Measurements from ENCODE around the gene KRT7.

Gene KRT7

DNA sequence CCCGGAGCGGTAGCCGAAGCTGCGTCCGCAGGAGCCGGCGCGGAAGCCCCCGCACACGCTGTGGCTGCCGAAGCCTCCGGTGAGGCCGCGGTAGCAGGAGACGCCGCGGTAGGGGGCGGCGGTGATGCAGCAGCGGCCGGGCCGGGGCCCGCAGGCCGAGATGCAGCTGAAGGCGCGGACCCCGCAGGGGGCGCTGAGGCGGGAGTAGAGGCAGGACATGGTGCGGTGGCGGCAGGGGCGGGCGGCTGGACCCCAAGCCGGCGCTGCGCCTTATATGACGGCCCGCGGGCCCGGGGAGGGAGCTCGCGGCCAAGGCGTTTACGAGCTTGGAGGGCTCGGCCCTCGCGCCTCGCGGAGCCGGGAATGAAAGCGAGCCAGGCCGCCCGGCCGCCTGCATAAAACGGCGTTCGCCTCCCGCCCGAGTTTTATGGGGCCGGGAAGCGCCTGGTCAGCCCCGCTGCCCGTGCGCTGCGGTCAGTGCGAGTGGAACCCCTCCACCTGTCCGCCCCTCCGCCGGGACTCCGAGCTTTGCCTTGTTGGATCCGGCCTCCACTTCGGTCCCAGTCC is 25.4 kb downstream of the KRT7 start:
- TF ChIP-seq, protein P1, sequence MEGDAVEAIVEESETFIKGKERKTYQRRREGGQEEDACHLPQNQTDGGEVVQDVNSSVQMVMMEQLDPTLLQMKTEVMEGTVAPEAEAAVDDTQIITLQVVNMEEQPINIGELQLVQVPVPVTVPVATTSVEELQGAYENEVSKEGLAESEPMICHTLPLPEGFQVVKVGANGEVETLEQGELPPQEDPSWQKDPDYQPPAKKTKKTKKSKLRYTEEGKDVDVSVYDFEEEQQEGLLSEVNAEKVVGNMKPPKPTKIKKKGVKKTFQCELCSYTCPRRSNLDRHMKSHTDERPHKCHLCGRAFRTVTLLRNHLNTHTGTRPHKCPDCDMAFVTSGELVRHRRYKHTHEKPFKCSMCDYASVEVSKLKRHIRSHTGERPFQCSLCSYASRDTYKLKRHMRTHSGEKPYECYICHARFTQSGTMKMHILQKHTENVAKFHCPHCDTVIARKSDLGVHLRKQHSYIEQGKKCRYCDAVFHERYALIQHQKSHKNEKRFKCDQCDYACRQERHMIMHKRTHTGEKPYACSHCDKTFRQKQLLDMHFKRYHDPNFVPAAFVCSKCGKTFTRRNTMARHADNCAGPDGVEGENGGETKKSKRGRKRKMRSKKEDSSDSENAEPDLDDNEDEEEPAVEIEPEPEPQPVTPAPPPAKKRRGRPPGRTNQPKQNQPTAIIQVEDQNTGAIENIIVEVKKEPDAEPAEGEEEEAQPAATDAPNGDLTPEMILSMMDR (IDR thresholded peaks at IDR 0.05; ENCODE audit: unreplicated experiment in 3 of 3): peak in 2 of 3 experiments; percentile 15 to 32
- no peak overlapping the region for H3K27ac Mint-ChIP-seq
- H3K36me3 Mint-ChIP-seq (ENCODE audit: low read depth): no peaks in the 10 kb centered on the region
- peaks cover 26% of the 10 kb centered on the region for H3K4me1 Mint-ChIP-seq
- peaks cover 9% of the 10 kb centered on the region for H3K9me3 Mint-ChIP-seq
- H3K4me3 Mint-ChIP-seq: no peak overlapping the region
- H3K27me3 Mint-ChIP-seq (ENCODE audit: low read depth): peaks cover 81% of the 10 kb centered on the region

DNA sequence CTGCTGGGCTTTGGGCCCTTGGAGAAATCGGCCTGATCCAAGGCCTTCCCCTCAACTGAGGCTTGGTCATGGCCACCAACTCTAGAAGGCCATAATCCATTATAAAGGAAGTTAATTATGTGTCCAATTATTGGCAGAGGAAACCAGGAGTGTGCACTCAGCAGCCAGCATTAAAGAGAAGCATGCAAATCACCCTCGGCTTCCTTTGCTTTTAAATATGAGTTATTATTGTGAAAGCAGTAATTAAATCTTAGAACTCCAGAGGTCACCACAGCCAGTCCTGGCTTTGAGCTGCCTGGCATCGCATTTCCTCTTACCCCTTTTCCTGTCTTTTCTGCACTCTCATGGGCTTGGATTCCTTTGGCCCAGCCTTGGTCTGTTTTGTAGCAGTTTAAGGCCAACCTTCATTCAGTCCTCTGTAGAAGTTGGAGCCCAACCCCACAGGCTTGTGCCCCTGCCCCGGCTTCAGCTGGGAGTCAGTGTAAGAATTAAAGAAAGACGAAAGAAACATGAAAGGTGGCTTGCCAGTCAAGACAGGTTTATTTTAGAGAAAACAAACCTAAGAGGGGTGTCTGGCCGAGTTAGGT is 26.7 kb downstream of the KRT7 start:
- H3K4me1 Mint-ChIP-seq: peaks cover 35% of the 10 kb centered on the region
- H3K4me3 Mint-ChIP-seq: peak overlapping the region in 1 of 3 experiments; percentile 25
- peaks cover 77% of the 10 kb centered on the region for H3K27me3 Mint-ChIP-seq (ENCODE audit: low read depth)
- TF ChIP-seq, protein P1 (IDR thresholded peaks at IDR 0.05; ENCODE audit: unreplicated experiment in 3 of 3): no peak
- H3K27ac Mint-ChIP-seq: peak overlapping the region in 2 of 3 experiments; percentile 18 to 60
- peaks cover 9% of the 10 kb centered on the region for H3K9me3 Mint-ChIP-seq
- no peaks in the 10 kb centered on the region for H3K36me3 Mint-ChIP-seq (ENCODE audit: low read depth)

DNA sequence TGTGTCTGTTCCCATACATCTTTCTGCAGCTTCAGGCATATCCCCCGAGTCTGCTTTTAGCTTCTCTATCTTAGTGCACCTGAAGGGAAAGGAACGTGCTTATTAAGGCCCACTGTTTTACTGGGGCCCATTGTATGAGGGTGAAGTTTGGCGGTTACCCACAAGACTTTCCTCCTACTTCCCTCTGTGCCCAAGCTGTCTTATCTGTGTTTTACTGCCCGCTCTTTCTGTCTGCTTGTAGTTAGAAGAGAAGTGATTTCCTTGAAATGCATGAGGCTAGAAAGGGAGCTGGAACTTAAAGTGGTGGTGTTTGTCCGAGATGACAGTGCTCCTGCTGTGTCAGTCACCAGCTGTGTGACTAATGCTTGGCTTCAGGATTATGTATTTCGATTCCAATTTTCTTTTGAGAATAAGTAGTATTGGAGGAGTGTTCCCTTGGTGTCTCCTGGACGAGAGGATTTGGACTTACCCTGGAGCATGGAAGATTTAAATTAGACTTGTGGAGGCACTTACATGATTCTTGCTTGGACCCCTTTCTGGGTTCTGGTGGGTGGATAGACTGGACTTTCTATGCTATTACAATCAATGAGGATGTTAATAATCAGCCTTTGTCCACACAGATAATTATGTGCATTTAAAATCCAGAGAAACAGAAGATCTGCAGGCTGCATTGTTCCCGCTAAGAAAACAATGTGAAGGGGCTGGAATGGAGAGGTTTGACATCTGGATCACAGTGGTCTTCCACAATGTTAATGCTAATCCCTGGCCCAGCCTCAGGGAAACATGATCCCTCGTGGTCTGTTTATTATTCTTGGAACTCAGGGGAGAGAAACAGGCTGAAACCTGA is 27.5 kb downstream of the KRT7 start:
- no peaks in the 10 kb centered on the region for H3K36me3 Mint-ChIP-seq (ENCODE audit: low read depth)
- TF ChIP-seq, protein P1 (IDR thresholded peaks at IDR 0.05; ENCODE audit: unreplicated experiment in 3 of 3): no peak
- H3K4me3 Mint-ChIP-seq: peak overlapping the region in 1 of 3 experiments; percentile 40
- H3K27ac Mint-ChIP-seq: peak overlapping the region in 2 of 3 experiments; percentile 18 to 60
- H3K4me1 Mint-ChIP-seq: peaks cover 40% of the 10 kb centered on the region
- peaks cover 9% of the 10 kb centered on the region for H3K9me3 Mint-ChIP-seq
- H3K27me3 Mint-ChIP-seq (ENCODE audit: low read depth): peaks cover 74% of the 10 kb centered on the region

DNA sequence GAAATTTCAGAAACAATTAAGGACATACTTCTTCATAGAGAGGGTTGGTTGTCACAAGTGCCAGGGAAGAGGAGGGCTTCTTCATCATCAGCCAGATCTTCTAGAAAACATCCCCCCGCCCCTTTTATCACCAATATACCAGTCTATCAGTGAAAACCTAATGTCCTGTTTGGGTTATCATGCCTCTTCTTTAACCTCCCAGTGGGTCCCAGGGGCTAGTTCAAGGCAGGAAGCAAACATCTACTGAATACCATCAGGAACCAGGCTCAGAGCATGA is 28.1 kb downstream of the KRT7 start:
- peak overlapping the region in 1 of 3 experiments; percentile 34 for H3K4me3 Mint-ChIP-seq
- H3K27me3 Mint-ChIP-seq (ENCODE audit: low read depth): peaks cover 71% of the 10 kb centered on the region
- H3K27ac Mint-ChIP-seq: peak overlapping the region in 1 of 3 experiments; percentile 60
- TF ChIP-seq, protein P1 (IDR thresholded peaks at IDR 0.05; ENCODE audit: unreplicated experiment in 3 of 3): no peak
- H3K4me1 Mint-ChIP-seq: peaks cover 44% of the 10 kb centered on the region
- no peaks in the 10 kb centered on the region for H3K36me3 Mint-ChIP-seq (ENCODE audit: low read depth)
- peaks cover 9% of the 10 kb centered on the region for H3K9me3 Mint-ChIP-seq

DNA sequence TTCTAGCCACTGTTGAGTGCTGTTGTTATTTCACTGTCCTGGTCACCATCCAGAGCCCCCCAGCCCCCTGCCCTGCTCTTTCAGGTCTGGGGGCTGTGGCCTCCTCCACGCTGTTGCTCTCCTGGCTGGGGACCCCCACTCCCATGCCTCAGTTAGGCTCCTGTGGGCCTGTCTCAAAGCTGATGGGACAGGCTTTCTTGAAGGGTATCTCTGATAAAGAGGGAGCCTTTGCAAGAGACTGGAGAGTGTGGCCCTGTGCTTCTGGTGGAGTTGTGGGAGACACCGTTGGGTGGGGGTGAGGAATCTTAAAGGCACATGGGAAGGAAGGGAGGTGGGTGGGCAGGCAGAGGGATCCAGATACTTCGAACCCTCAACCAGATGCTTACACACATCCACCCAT is 29.2 kb downstream of the KRT7 start:
- Mint-ChIP-seq H3K27ac (no peak overlapping the region), H3K27me3 (ENCODE audit: low read depth) (peaks cover 60% of the 10 kb centered on the region), H3K36me3 (ENCODE audit: low read depth) (no peaks in the 10 kb centered on the region), H3K4me3 (no peak overlapping the region), H3K4me1 (peaks cover 44% of the 10 kb centered on the region), H3K9me3 (peaks cover 9% of the 10 kb centered on the region)
- TF ChIP-seq, protein P1 (IDR thresholded peaks at IDR 0.05; ENCODE audit: unreplicated experiment in 3 of 3): no peak
